LNCaP clone FGC (cell line): ENCODE results near the gene LEFTY1.

Experiments
- DNase-seq: peaks from one replicate; pipeline ENCODE4 v3.0.0-alpha.2; 2011; ENCODE audit warnings: low read depth
- H3K4me3 ChIP-seq: 2 replicates; pipeline ENCODE4 v1.5.1; 2011; ENCODE audit warnings: mild to moderate bottlenecking, low read depth, low read length, control low read depth
- CTCF ChIP-seq: IDR thresholded peaks from 2 replicates; pipeline ENCODE4 v1.5.1; 2012; ENCODE audit warnings: mild to moderate bottlenecking; ENCODE audit not compliant: control insufficient read depth, insufficient read depth; ENCODE audit errors: extremely low read depth

Gene LEFTY1

GRCh38 chr1:225876900-225877510 is 11.9 kb downstream of the LEFTY1 start:
- no peak overlapping the region for H3K4me3 ChIP-seq
- TF ChIP-seq CTCF, result no peak
- DNase-seq, result no peak

GRCh38 chr1:225875044-225875815 is 13.7 kb downstream of the LEFTY1 start:
- H3K4me3 ChIP-seq, result no peak overlapping the region
- DNase-seq, result peak; percentile 90
- TF ChIP-seq CTCF, result no peak

GRCh38 chr1:225874431-225874830 is 14.5 kb downstream of the LEFTY1 start:
- H3K4me3 ChIP-seq, result no peak overlapping the region
- TF ChIP-seq CTCF, result no peak
- DNase-seq, result no peak

GRCh38 chr1:225873281-225873850 is 15.6 kb downstream of the LEFTY1 start:
- no peak overlapping the region for H3K4me3 ChIP-seq
- no peak for TF ChIP-seq CTCF
- DNase-seq, result no peak

- no peak overlapping the region for H3K4me3 ChIP-seq
- TF ChIP-seq CTCF, result no peak
- no peak for DNase-seq
These were observed 16.9 kb downstream of the LEFTY1 start for GRCh38 chr1:225872075-225872430.

- TF ChIP-seq CTCF, result no peak
- no peak overlapping the region for H3K4me3 ChIP-seq
- peak; percentile 66 for DNase-seq
These were observed 17.4 kb downstream of the LEFTY1 start for GRCh38 chr1:225871359-225872074.
